DND-41 (cell line): ENCODE measurements around the gene OSBPL3.

Experiments
- ATAC-seq: fragments of 200-7000 bp; cut with Tn5 transposase; 3 replicates; pipeline ENCODE4 v1.9.1; 2021; ENCODE audit warnings: low read depth; ENCODE audit not compliant: insufficient read depth
- DNase-seq: peaks from one replicate; pipeline ENCODE4 v3.0.0-alpha.2; 2020
- H2AFZ ChIP-seq: 2 replicates; pipeline ENCODE4 v1.6.0; 2012; ENCODE audit warnings: low read depth, low read length
- H3K27ac ChIP-seq: 2 replicates; pipeline ENCODE4 v1.5.1; 2012; ENCODE audit warnings: low read length, inconsistent platforms
- H3K27me3 ChIP-seq: fragments of 200-600 bp; sonication (generic); 2 replicates; pipeline ENCODE4 v1.6.0; 2012; ENCODE audit warnings: low read length, mild to moderate bottlenecking, inconsistent platforms; ENCODE audit not compliant: insufficient read depth, poor library complexity
- H3K36me3 ChIP-seq: 2 replicates; pipeline ENCODE4 v1.5.1; 2012; ENCODE audit warnings: low read length, inconsistent platforms; ENCODE audit not compliant: insufficient read depth
- H3K4me1 ChIP-seq: 2 replicates; pipeline ENCODE4 v1.5.1; 2012; ENCODE audit warnings: mild to moderate bottlenecking, low read length; ENCODE audit not compliant: insufficient read depth
- H3K4me2 ChIP-seq: 2 replicates; pipeline ENCODE4 v1.6.0; 2012; ENCODE audit warnings: mild to moderate bottlenecking, moderate library complexity, low read length, inconsistent platforms; ENCODE audit not compliant: insufficient read depth
- H3K4me3 ChIP-seq, 2 experiments: fragments of 200-600 bp in 1 of 2; shearing (Covaris generic) in 1 of 2; 2 replicates each; pipeline ENCODE4 v1.5.1; 2012 to 2016; ENCODE audit warnings: inconsistent platforms in 2 of 2, low read length in 2 of 2, mild to moderate bottlenecking in 2 of 2, low read depth in 1 of 2, moderate library complexity in 1 of 2
- H3K79me2 ChIP-seq: 2 replicates; pipeline ENCODE4 v1.6.0; 2012; ENCODE audit warnings: low read length, inconsistent platforms; ENCODE audit not compliant: insufficient read depth
- H3K9ac ChIP-seq: 2 replicates; pipeline ENCODE4 v1.6.0; 2012; ENCODE audit warnings: low read depth, mild to moderate bottlenecking, inconsistent platforms, low read length, moderate library complexity
- H3K9me3 ChIP-seq: 2 replicates; pipeline ENCODE4 v1.5.1; 2012; ENCODE audit warnings: low read length, moderate library complexity, mild to moderate bottlenecking, inconsistent platforms; ENCODE audit not compliant: insufficient read depth, severe bottlenecking
- H4K20me1 ChIP-seq: 2 replicates; pipeline ENCODE4 v1.6.0; 2012; ENCODE audit warnings: low read length; ENCODE audit not compliant: insufficient read depth
- EZH2 ChIP-seq: IDR thresholded peaks from 3 replicates; pipeline ENCODE4 v1.6.1; 2012; ENCODE audit warnings: borderline replicate concordance, low read depth, mild to moderate bottlenecking, moderate library complexity, low read length, inconsistent platforms; ENCODE audit not compliant: severe bottlenecking
- TF ChIP-seq, protein P1 (sequence below): IDR thresholded peaks from 2 replicates; pipeline ENCODE4 v1.5.1; 2012; ENCODE audit warnings: borderline replicate concordance, low read length, moderate library complexity, mild to moderate bottlenecking; ENCODE audit not compliant: poor library complexity, severe bottlenecking; ENCODE audit errors: extremely low read depth

The OSBPL3 gene

DNA sequence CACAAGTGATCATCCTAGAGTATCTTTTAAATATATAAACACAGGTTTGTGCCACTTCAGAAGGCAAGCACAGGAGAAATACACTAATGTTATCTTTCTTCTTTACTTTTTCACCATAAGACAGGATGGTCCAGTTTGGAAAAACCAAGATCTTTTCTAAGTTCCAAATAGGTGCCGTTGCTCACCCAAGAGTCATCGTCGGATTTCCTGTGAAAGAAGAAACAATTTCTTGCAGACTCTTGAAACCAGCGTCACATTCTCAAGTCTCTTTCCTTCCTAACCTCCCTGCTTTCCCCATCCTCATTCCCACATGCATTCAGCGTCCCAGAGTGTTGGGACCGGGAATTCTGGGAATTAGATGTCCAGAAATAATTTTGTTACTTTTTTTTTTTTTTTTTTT is 179.9 kb downstream of the OSBPL3 start:
- no peaks in the 10 kb centered on the region for H3K4me1 ChIP-seq
- H3K9me3 ChIP-seq = no peaks in the 10 kb centered on the region
- ATAC-seq (no peak), DNase-seq (no peak)
- H3K4me2 ChIP-seq = no peak overlapping the region
- no peaks in the 10 kb centered on the region for H4K20me1 ChIP-seq
- H3K79me2 ChIP-seq = no peaks in the 10 kb centered on the region
- TF ChIP-seq, protein P1, sequence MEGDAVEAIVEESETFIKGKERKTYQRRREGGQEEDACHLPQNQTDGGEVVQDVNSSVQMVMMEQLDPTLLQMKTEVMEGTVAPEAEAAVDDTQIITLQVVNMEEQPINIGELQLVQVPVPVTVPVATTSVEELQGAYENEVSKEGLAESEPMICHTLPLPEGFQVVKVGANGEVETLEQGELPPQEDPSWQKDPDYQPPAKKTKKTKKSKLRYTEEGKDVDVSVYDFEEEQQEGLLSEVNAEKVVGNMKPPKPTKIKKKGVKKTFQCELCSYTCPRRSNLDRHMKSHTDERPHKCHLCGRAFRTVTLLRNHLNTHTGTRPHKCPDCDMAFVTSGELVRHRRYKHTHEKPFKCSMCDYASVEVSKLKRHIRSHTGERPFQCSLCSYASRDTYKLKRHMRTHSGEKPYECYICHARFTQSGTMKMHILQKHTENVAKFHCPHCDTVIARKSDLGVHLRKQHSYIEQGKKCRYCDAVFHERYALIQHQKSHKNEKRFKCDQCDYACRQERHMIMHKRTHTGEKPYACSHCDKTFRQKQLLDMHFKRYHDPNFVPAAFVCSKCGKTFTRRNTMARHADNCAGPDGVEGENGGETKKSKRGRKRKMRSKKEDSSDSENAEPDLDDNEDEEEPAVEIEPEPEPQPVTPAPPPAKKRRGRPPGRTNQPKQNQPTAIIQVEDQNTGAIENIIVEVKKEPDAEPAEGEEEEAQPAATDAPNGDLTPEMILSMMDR = no peak
- TF ChIP-seq EZH2 = no peak
- no peak overlapping the region for H3K27ac ChIP-seq
- H3K4me3 ChIP-seq = no peak overlapping the region
- peaks cover 35% of the 10 kb centered on the region for H3K36me3 ChIP-seq
- H2AFZ ChIP-seq = no peak overlapping the region
- H3K9ac ChIP-seq = no peak overlapping the region
- no peaks in the 10 kb centered on the region for H3K27me3 ChIP-seq

DNA sequence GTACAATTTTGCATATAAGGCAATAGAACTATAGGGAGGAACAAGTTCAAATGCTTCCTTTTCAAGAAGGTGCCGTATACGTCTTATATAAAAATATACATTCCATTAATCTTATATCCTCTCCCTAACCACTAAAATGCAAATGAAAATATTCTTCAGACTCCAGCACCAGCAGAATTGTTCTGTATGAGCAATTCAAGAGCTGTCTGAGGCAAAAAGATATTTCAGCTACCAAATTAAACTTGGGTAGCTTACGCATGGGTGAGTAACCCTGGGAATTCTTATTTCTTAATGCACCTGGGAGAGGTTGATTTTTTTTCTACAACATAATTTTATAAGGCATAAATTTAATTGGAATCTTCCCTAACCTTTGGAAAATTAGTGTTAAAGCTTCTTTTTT is 180.5 kb downstream of the OSBPL3 start:
- no peak overlapping the region for H2AFZ ChIP-seq
- no peak overlapping the region for H3K27ac ChIP-seq
- no peaks in the 10 kb centered on the region for H3K27me3 ChIP-seq
- H3K4me2 ChIP-seq = no peak overlapping the region
- ATAC-seq (no peak), DNase-seq (no peak)
- TF ChIP-seq, protein P1 = no peak
- no peak for TF ChIP-seq EZH2
- no peak overlapping the region for H3K4me3 ChIP-seq
- no peaks in the 10 kb centered on the region for H3K9me3 ChIP-seq
- no peaks in the 10 kb centered on the region for H3K79me2 ChIP-seq
- H4K20me1 ChIP-seq = no peaks in the 10 kb centered on the region
- H3K4me1 ChIP-seq = peaks cover under 1% of the 10 kb centered on the region; the same call in 1 of the 2 replicates
- H3K9ac ChIP-seq = no peak overlapping the region
- peaks cover 35% of the 10 kb centered on the region for H3K36me3 ChIP-seq

DNA sequence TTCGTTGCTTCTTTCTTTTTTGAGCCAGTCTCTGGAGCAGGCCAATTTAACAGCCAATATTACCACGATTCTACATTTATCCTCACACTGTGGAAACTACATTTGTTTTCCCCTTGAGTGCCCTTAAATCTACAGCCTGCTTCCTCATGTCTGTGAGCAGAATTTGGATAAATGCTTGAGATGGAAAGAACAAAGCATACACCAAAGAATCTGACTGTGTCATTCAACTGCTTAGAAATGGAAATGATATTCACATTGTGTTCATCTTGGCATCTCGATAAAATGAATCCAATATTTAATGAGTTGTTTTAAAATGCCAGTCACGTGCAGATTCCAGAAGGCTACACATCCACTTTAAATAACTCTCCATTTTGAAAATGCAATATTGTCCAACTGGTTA is 181.7 kb downstream of the OSBPL3 start:
- no peak overlapping the region for H2AFZ ChIP-seq
- H3K4me3 ChIP-seq = no peak overlapping the region
- H3K9me3 ChIP-seq = no peaks in the 10 kb centered on the region
- TF ChIP-seq EZH2 = no peak
- TF ChIP-seq, protein P1 = no peak
- no peaks in the 10 kb centered on the region for H3K27me3 ChIP-seq
- DNase-seq (no peak), ATAC-seq (no peak)
- H3K4me1 ChIP-seq = peaks cover 8% of the 10 kb centered on the region
- H4K20me1 ChIP-seq = no peaks in the 10 kb centered on the region
- no peak overlapping the region for H3K27ac ChIP-seq
- no peaks in the 10 kb centered on the region for H3K79me2 ChIP-seq
- no peak overlapping the region for H3K9ac ChIP-seq
- H3K36me3 ChIP-seq = peaks cover 27% of the 10 kb centered on the region
- H3K4me2 ChIP-seq = no peak overlapping the region

DNA sequence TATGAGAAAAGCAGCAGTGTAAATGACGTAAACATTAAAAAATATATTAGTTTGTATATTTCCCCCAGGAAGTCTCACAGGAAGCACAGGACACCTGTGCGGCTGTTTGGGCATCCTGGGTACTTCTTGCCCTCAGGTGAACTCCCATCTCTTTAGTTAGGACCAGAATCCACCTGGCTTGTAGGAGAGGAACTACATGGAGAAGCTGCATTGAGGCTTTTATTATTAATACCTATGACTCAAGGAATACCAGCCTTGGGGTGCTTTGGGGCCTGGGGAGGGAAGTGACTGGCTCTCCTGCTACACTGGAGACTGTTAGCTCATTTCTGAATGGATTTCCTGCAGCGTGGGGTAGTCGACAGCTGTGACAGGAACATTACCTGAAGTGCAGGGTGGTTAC is 182.7 kb downstream of the OSBPL3 start:
- H3K9me3 ChIP-seq = no peaks in the 10 kb centered on the region
- H3K27me3 ChIP-seq = no peaks in the 10 kb centered on the region
- no peak overlapping the region for H3K4me3 ChIP-seq
- no peaks in the 10 kb centered on the region for H3K79me2 ChIP-seq
- ATAC-seq (no peak), DNase-seq (no peak)
- peaks cover 8% of the 10 kb centered on the region for H3K4me1 ChIP-seq
- TF ChIP-seq EZH2 = no peak
- TF ChIP-seq, protein P1 = no peak
- no peak overlapping the region for H3K27ac ChIP-seq
- H3K9ac ChIP-seq = no peak overlapping the region
- H4K20me1 ChIP-seq = no peaks in the 10 kb centered on the region
- H3K36me3 ChIP-seq = peaks cover 17% of the 10 kb centered on the region
- no peak overlapping the region for H3K4me2 ChIP-seq
- H2AFZ ChIP-seq = no peak overlapping the region
